ENCODE results near the gene TBX2.

DNA sequence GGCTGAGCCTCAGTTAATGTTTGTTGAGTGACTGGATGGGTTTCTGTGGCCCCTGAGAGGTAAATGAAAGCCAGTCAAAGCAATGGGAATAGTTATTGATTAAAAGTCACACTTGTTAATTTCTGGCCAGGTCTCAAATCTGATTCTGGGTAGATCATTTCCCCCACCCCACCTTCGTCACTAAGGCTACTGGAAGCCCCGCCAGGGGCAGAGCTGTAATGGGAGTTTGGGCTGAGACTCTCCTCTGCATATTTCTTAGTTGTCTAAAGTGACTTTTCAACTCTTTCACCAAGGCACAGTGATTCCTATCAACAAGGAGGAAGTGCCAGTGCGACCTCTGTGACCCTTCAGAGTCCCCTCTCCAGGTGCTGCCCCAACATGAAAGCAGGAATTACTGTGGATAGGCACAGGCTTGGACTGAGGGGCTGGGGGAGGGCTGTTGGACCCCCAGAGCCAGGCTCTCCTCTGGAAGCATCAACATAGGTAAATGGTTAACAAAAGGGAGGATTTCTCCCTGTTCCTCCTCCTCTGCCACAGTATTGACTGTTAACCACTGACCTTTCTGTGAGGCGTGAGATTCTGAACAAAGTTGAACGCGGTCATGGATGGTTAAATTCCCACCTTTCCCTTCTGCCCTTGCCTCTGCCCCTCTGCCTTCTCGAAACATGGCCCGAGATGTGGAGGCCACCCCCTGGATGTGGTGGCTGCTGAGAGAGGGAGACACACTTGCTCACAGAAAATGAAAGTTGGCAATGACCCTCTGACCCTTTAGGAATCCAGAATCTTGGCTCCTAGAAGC lies 20.8 kb upstream of the TBX2 start:
- TF ChIP-seq, protein P1, sequence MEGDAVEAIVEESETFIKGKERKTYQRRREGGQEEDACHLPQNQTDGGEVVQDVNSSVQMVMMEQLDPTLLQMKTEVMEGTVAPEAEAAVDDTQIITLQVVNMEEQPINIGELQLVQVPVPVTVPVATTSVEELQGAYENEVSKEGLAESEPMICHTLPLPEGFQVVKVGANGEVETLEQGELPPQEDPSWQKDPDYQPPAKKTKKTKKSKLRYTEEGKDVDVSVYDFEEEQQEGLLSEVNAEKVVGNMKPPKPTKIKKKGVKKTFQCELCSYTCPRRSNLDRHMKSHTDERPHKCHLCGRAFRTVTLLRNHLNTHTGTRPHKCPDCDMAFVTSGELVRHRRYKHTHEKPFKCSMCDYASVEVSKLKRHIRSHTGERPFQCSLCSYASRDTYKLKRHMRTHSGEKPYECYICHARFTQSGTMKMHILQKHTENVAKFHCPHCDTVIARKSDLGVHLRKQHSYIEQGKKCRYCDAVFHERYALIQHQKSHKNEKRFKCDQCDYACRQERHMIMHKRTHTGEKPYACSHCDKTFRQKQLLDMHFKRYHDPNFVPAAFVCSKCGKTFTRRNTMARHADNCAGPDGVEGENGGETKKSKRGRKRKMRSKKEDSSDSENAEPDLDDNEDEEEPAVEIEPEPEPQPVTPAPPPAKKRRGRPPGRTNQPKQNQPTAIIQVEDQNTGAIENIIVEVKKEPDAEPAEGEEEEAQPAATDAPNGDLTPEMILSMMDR (IDR thresholded peaks at IDR 0.05; ENCODE audit: low read length), result no peak
- no peak for TF ChIP-seq EZH2 (IDR thresholded peaks at IDR 0.05; ENCODE audit: borderline replicate concordance, low read length)

Measured in OCI-LY1 (cell line).